HAP-1 (cell line): ENCODE data around the gene PLA2G5.
"Not testable (repeated sequence)": the region's sequence is repeated elsewhere in the genome, so short reads cannot be mapped to it uniquely, and the experiment has no call there.

Experiments
- DNase-seq, 2 experiments: peaks; one replicate each; pipeline ENCODE4 v3.0.0-alpha.2; 2016 to 2020; ENCODE audit warnings: low spot score in 2 of 2
- H3K27me3 ChIP-seq: fragments of 250-450 bp; sonication (Bioruptor Pico); 2 replicates; pipeline ENCODE4 v1.5.1; 2020; ENCODE audit warnings: low read depth, mild to moderate bottlenecking, moderate library complexity
- H3K36me3 ChIP-seq: fragments of 250-450 bp; sonication (Bioruptor Pico); replicated peaks from 2 replicates; pipeline ENCODE4 v1.5.1; 2020; ENCODE audit warnings: mild to moderate bottlenecking
- H3K4me1 ChIP-seq: fragments of 250-450 bp; sonication (Bioruptor Pico); 2 replicates; pipeline ENCODE4 v1.5.1; 2020; ENCODE audit warnings: mild to moderate bottlenecking
- H3K4me3 ChIP-seq: fragments of 250-450 bp; sonication (Bioruptor Pico); 2 replicates; pipeline ENCODE4 v1.5.1; 2020; ENCODE audit warnings: mild to moderate bottlenecking, moderate library complexity
- H3K9me3 ChIP-seq: fragments of 250-450 bp; sonication (Bioruptor Pico); 2 replicates; pipeline ENCODE4 v1.5.1; 2020; ENCODE audit warnings: mild to moderate bottlenecking, moderate library complexity
- in situ Hi-C: fragments of 300-500 bp; cut with MboI; formaldehyde crosslinking; loops from 3 replicates; pipeline ENCODE4 v1.14.3; 2020; ENCODE audit warnings: low sequenced_read_pairs, inconsistent platforms, mixed read lengths

PLA2G5 gene

GRCh38 chr1:20049056-20049798 lies 20.8 kb upstream of the PLA2G5 start:
- H3K27me3 ChIP-seq, in situ Hi-C loops, DNase-seq, H3K4me3 ChIP-seq, H3K4me1 ChIP-seq, H3K9me3 ChIP-seq, H3K36me3 ChIP-seq: not testable (repeated sequence)

- Histone ChIP-seq H3K4me3 (no peak overlapping the region), H3K36me3 (no peaks in the 10 kb centered on the region), H3K27me3 (peaks cover 2% of the 10 kb centered on the region; the same call in 1 of the 2 replicates), H3K4me1 (no peaks in the 10 kb centered on the region), H3K9me3 (no peaks in the 10 kb centered on the region; the same call in 1 of the 2 replicates)
- no peak for DNase-seq
- in situ Hi-C loops, result no loop called here
Measured at GRCh38 chr1:20051218-20051829, 18.7 kb upstream of the PLA2G5 start.

- Histone ChIP-seq H3K27me3 (peaks cover 2% of the 10 kb centered on the region; the same call in 1 of the 2 replicates), H3K9me3 (no peaks in the 10 kb centered on the region; the same call in 1 of the 2 replicates), H3K4me3 (no peak overlapping the region), H3K36me3 (no peaks in the 10 kb centered on the region), H3K4me1 (no peaks in the 10 kb centered on the region)
- DNase-seq, result no peak
- in situ Hi-C loops, result no loop called here
Measured at GRCh38 chr1:20052386-20052785, 17.6 kb upstream of the PLA2G5 start.

GRCh38 chr1:20057886-20058420 lies 12.0 kb upstream of the PLA2G5 start:
- Histone ChIP-seq H3K4me1 (no peaks in the 10 kb centered on the region), H3K36me3 (no peaks in the 10 kb centered on the region), H3K9me3 (no peaks in the 10 kb centered on the region), H3K4me3 (no peak overlapping the region), H3K27me3 (peaks cover 2% of the 10 kb centered on the region; the same call in 1 of the 2 replicates)
- no peak for DNase-seq
- in situ Hi-C loops, result no loop called here

- no peak overlapping the region for H3K4me3 ChIP-seq
- no peaks in the 10 kb centered on the region for H3K36me3 ChIP-seq
- H3K9me3 ChIP-seq, result no peaks in the 10 kb centered on the region
- peaks cover 2% of the 10 kb centered on the region; the same call in 1 of the 2 replicates for H3K27me3 ChIP-seq
- DNase-seq, result no peak
- no peaks in the 10 kb centered on the region for H3K4me1 ChIP-seq
- in situ Hi-C loops, result no loop called here
Measured at GRCh38 chr1:20058531-20058930, 11.5 kb upstream of the PLA2G5 start.

- DNase-seq, result no peak
Measured at GRCh38 chr1:20059847-20060246, 10.1 kb upstream of the PLA2G5 start.

GRCh38 chr1:20060791-20061190 lies 9.2 kb upstream of the PLA2G5 start:
- DNase-seq, H3K4me3 ChIP-seq, H3K4me1 ChIP-seq, in situ Hi-C loops, H3K9me3 ChIP-seq, H3K36me3 ChIP-seq, H3K27me3 ChIP-seq: not testable (repeated sequence)

More at GRCh38 chr1:20059847-20060246, 10.1 kb upstream of the PLA2G5 start:
- in situ Hi-C loops, result no loop called here
- Histone ChIP-seq H3K4me1 (no peaks in the 10 kb centered on the region), H3K4me3 (no peak overlapping the region), H3K9me3 (no peaks in the 10 kb centered on the region), H3K27me3 (peaks cover 2% of the 10 kb centered on the region; the same call in 1 of the 2 replicates), H3K36me3 (no peaks in the 10 kb centered on the region)

- H3K4me1 ChIP-seq, result no peaks in the 10 kb centered on the region
- H3K27me3 ChIP-seq, result no peaks in the 10 kb centered on the region
- no peak for DNase-seq
- H3K36me3 ChIP-seq, result no peaks in the 10 kb centered on the region
- H3K4me3 ChIP-seq, result no peak overlapping the region
- no peaks in the 10 kb centered on the region for H3K9me3 ChIP-seq
- in situ Hi-C loops, result no loop called here
Measured at GRCh38 chr1:20061866-20062265, 8.1 kb upstream of the PLA2G5 start.

GRCh38 chr1:20063861-20064292 lies 6.1 kb upstream of the PLA2G5 start:
- Histone ChIP-seq H3K27me3 (no peaks in the 10 kb centered on the region), H3K4me1 (no peaks in the 10 kb centered on the region), H3K4me3 (no peak overlapping the region), H3K9me3 (no peaks in the 10 kb centered on the region), H3K36me3 (no peaks in the 10 kb centered on the region)
- in situ Hi-C loops, result no loop called here
- no peak for DNase-seq

- no peak for DNase-seq
- no peaks in the 10 kb centered on the region for H3K27me3 ChIP-seq
- H3K9me3 ChIP-seq, result no peaks in the 10 kb centered on the region
- in situ Hi-C loops, result no loop called here
- H3K36me3 ChIP-seq, result no peaks in the 10 kb centered on the region
- H3K4me3 ChIP-seq, result no peak overlapping the region
- H3K4me1 ChIP-seq, result no peaks in the 10 kb centered on the region
Measured at GRCh38 chr1:20068722-20069121, 1.3 kb upstream of the PLA2G5 start.

GRCh38 chr1:20070357-20070756 lies 363 bp downstream of the PLA2G5 start:
- Histone ChIP-seq H3K4me3 (no peak overlapping the region), H3K27me3 (no peaks in the 10 kb centered on the region), H3K36me3 (no peaks in the 10 kb centered on the region), H3K4me1 (no peaks in the 10 kb centered on the region), H3K9me3 (no peaks in the 10 kb centered on the region)
- in situ Hi-C loops, result no loop called here
- no peak for DNase-seq

- no peaks in the 10 kb centered on the region for H3K27me3 ChIP-seq
- H3K4me1 ChIP-seq, result no peaks in the 10 kb centered on the region
- H3K9me3 ChIP-seq, result no peaks in the 10 kb centered on the region
- in situ Hi-C loops, result no loop called here
- H3K4me3 ChIP-seq, result no peak overlapping the region
- no peaks in the 10 kb centered on the region for H3K36me3 ChIP-seq
- DNase-seq, result no peak
Measured at GRCh38 chr1:20071416-20071815, 1.4 kb downstream of the PLA2G5 start.

- H3K4me3 ChIP-seq, result no peak overlapping the region
- DNase-seq, result no peak
- no peaks in the 10 kb centered on the region for H3K27me3 ChIP-seq
- no peaks in the 10 kb centered on the region for H3K4me1 ChIP-seq
- H3K9me3 ChIP-seq, result no peaks in the 10 kb centered on the region
- in situ Hi-C loops, result no loop called here
- H3K36me3 ChIP-seq, result no peaks in the 10 kb centered on the region
Measured at GRCh38 chr1:20072771-20073170, 2.8 kb downstream of the PLA2G5 start.

- DNase-seq, result no peak
- in situ Hi-C loops, result no loop called here
- Histone ChIP-seq H3K4me1 (no peaks in the 10 kb centered on the region), H3K36me3 (no peaks in the 10 kb centered on the region), H3K27me3 (no peaks in the 10 kb centered on the region), H3K4me3 (no peak overlapping the region), H3K9me3 (no peaks in the 10 kb centered on the region)
Measured at GRCh38 chr1:20073256-20073655, 3.3 kb downstream of the PLA2G5 start.
